ENCODE data around the gene TLR8.
A peak's percentile ranks its signal among the peaks of the same experiment; 100 is the strongest.
"Not testable (repeated sequence)": the region's sequence is repeated elsewhere in the genome, so short reads cannot be mapped to it uniquely, and the experiment has no call there.

The TLR8 gene

DNA sequence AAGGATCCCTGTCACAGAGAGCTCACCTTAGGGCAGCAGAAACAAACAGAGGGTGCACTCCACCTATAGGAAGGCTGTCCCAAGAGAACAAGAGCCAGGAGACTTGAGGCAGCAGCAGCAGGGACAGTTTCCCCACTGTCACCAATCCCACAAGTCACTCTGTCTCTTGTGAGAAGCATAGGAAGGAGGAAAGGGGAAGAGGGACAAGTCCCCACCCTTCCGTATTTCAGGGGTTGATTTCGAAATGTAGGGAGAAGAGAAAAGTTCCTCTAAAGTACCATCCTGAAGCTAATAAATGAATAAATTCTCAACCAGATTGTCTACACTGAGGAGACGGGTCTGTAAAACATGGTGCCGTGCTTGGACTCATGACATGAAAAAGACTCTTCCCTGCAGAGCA, 9.5 kb upstream of the TLR8 start:
- DNase-seq: no peak

GRCh38 chrX:12898073-12898472, 8.3 kb upstream of the TLR8 start:
- no peak for DNase-seq

GRCh38 chrX:12899506-12899905, 6.9 kb upstream of the TLR8 start:
- DNase-seq: no peak

GRCh38 chrX:12901486-12901885, 4.9 kb upstream of the TLR8 start:
- peak in 31 of 51 donors; percentile 0 to 48 (median 6) for DNase-seq

GRCh38 chrX:12903646-12904045, 2.8 kb upstream of the TLR8 start:
- DNase-seq: no peak

GRCh38 chrX:12910423-12911121, 4.2 kb downstream of the TLR8 start:
- no peak for DNase-seq

DNA sequence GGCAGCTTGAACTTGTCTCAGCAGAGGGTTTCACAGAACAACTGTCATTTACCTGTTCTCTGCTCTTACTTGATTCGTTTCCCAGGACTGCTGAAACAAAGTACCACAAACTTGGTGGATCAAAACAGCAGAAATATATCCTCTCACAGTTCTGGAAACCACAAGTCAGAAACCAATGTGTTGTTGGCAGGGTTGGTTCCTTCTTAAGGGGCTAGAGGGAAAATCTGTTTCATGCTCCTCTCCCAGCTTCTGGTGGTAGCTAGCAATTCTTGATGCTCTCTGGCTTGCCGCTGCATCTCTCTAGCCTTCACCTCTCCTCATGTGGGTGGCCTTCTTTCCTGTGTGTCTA, 4.7 kb downstream of the TLR8 start:
- no peak for DNase-seq

DNA sequence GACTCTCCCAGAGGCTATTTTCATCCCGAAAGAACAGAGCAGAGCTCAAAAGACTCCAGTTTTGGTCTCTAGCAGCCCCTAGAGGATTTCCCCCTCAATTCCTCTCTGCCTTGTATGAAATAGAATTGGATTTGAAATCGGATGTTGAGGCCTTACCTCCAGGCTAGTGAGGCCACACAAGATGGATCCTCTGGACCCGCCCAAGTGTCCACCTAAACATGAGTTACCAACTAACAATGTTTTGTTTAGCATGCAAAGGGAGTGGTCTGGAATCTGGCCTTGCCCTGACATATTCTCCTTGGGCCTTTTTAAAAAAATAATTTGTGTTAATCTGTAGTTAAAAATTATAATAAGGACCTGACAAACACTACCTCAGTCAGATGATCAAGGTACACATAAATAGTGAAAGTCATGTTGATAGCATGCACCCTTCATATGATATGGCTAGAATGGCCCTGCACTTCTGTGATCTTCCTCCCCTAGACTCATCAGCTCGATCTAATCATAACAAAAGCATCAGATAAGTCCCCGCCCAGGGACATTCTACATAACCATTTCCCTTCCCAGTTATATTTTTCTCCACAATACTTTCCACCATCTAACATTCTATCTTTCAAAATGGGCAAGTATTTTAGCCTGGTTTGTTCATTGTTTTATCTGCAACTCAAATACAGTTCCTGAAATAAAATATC, 6.5 kb downstream of the TLR8 start:
- DNase-seq: no peak

- no peak for DNase-seq
These were observed 11.3 kb downstream of the TLR8 start for GRCh38 chrX:12917753-12918152.

DNA sequence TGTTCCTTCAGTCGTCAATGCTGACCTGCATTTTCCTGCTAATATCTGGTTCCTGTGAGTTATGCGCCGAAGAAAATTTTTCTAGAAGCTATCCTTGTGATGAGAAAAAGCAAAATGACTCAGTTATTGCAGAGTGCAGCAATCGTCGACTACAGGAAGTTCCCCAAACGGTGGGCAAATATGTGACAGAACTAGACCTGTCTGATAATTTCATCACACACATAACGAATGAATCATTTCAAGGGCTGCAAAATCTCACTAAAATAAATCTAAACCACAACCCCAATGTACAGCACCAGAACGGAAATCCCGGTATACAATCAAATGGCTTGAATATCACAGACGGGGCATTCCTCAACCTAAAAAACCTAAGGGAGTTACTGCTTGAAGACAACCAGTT, 12.6 kb downstream of the TLR8 start:
- DNase-seq: no peak

GRCh38 chrX:12919620-12920019, 13.2 kb downstream of the TLR8 start:
- DNase-seq: no peak

DNA sequence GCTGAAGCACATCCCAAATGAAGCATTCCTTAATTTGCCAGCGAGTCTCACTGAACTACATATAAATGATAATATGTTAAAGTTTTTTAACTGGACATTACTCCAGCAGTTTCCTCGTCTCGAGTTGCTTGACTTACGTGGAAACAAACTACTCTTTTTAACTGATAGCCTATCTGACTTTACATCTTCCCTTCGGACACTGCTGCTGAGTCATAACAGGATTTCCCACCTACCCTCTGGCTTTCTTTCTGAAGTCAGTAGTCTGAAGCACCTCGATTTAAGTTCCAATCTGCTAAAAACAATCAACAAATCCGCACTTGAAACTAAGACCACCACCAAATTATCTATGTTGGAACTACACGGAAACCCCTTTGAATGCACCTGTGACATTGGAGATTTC, 14.6 kb downstream of the TLR8 start:
- no peak for DNase-seq

DNA sequence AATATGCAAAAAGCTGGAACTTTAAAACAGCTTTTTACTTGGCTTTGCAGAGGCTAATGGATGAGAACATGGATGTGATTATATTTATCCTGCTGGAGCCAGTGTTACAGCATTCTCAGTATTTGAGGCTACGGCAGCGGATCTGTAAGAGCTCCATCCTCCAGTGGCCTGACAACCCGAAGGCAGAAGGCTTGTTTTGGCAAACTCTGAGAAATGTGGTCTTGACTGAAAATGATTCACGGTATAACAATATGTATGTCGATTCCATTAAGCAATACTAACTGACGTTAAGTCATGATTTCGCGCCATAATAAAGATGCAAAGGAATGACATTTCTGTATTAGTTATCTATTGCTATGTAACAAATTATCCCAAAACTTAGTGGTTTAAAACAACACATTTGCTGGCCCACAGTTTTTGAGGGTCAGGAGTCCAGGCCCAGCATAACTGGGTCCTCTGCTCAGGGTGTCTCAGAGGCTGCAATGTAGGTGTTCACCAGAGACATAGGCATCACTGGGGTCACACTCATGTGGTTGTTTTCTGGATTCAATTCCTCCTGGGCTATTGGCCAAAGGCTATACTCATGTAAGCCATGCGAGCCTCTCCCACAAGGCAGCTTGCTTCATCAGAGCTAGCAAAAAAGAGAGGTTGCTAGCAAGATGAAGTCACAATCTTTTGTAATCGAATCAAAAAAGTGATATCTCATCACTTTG, 15.6 kb downstream of the TLR8 start:
- DNase-seq: no peak

- DNase-seq: no peak
These were observed 16.1 kb downstream of the TLR8 start for GRCh38 chrX:12922599-12922919.

- DNase-seq: no peak
These were observed 23.3 kb downstream of the TLR8 start for GRCh38 chrX:12929701-12930100.

GRCh38 chrX:12930150-12930549, 23.7 kb downstream of the TLR8 start:
- DNase-seq: no peak

DNA sequence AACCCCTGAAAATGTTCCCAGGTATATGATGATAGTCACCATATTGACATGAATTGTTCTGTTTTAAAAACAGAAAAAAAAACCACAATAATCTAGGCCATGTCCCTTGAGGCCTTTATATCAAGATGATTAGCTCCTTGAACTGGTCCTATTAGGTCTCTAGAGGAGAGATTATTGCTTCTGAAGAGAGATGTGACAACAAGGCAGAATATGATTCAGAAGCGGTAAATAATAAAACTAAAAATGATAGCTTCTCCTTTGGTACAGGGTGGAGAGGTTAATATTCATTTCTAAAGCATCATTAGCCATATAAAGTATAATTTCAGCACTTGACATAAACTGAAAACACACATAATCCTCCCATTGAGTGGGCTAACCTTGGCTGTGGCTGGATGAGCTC, 25.8 kb downstream of the TLR8 start:
- DNase-seq: no peak

- DNase-seq: no peak
These were observed 28.4 kb downstream of the TLR8 start for GRCh38 chrX:12934850-12935249.

DNA sequence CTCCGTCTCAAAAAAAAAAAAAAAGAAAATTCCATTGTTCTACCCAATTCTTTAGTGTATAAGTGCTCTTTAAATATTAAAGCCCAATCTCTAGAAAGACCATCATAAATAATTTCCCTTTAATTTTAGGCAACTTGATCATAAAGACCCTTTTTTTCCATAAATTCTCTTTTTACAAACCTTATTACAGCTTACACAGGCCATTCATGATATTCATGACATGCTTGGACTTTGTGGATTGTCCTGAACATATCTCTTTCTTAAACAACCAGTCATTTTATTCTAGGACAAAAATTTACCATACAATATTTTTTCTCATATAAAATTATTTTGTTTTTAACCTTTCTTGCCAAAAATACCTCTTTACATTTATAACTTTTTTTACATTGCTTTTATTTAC, 30.5 kb downstream of the TLR8 start:
- no peak for DNase-seq

- not testable (repeated sequence) for DNase-seq
These were observed 34.1 kb downstream of the TLR8 start for GRCh38 chrX:12940471-12940870.

DNA sequence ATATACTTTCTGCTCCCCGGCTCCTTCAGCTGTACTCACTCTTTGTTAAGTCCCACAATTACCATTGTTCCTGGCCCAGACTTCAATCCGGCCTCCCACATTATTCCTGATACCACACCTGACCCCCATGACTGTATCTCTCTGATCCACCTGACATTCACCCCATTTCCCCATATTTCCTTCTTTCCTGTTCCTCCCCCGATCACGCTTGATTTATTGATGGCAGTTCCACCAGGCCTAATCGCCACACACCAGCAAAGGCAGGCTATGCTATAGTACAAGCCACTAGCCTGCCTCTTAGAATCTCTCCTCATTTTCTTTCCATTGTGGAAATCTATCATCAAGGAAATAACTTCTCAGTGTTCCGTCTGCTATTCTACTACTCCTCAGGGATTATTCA, 37.2 kb downstream of the TLR8 start:
- not testable (repeated sequence) for DNase-seq

DNA sequence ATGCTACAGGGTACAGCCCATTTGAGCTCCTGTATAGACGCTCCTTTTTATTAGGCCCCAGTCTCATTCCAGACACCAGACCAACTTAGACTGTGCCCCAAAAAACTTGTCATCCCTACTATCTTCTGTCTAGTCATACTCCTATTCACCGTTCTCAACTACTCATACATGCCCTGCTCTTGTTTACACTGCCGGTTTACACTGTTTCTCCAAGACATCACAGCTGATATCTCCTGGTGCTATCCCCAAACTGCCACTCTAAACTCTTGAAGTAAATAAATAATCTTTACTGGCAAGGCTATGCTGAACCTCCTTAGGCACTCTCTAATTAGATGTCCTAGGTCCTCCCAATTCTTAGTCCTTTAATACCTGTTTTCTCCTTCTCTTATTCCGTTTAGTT, 38.0 kb downstream of the TLR8 start:
- not testable (repeated sequence) for DNase-seq

- DNase-seq: no peak
These were observed 39.1 kb downstream of the TLR8 start for GRCh38 chrX:12945494-12945893.

All from hypothalamus (tissue), 51 donors.